ENCODE measurements around the gene DYNC2H1.

The DYNC2H1 gene

GRCh38 chr11:103520792-103521191 lies 411.6 kb downstream of the DYNC2H1 start:
- no peak overlapping the region for H3K4me3 ChIP-seq (ENCODE audit: low read depth, low read length)
- TF ChIP-seq CTCF (IDR thresholded peaks at IDR 0.05; ENCODE audit: borderline replicate concordance, insufficient read depth, low read depth, low read length), result no peak

GRCh38 chr11:103525069-103525468 lies 415.8 kb downstream of the DYNC2H1 start:
- no peak overlapping the region for H3K4me3 ChIP-seq (ENCODE audit: low read depth, low read length)
- no peak for TF ChIP-seq CTCF (IDR thresholded peaks at IDR 0.05; ENCODE audit: borderline replicate concordance, insufficient read depth, low read depth, low read length)

GRCh38 chr11:103528046-103528445 lies 418.8 kb downstream of the DYNC2H1 start:
- no peak overlapping the region for H3K4me3 ChIP-seq (ENCODE audit: low read depth, low read length)
- no peak for TF ChIP-seq CTCF (IDR thresholded peaks at IDR 0.05; ENCODE audit: borderline replicate concordance, insufficient read depth, low read depth, low read length)

- TF ChIP-seq CTCF (IDR thresholded peaks at IDR 0.05; ENCODE audit: borderline replicate concordance, insufficient read depth, low read depth, low read length), result no peak
- no peak overlapping the region for H3K4me3 ChIP-seq (ENCODE audit: low read depth, low read length)
Measured at GRCh38 chr11:103528596-103528995, 419.4 kb downstream of the DYNC2H1 start.

- TF ChIP-seq CTCF (IDR thresholded peaks at IDR 0.05; ENCODE audit: borderline replicate concordance, insufficient read depth, low read depth, low read length), result no peak
- H3K4me3 ChIP-seq (ENCODE audit: low read depth, low read length), result no peak overlapping the region
Measured at GRCh38 chr11:103529181-103529684, 420.0 kb downstream of the DYNC2H1 start.

Measured in GM12875 (cell line).